ENCODE measurements around the gene ARFGAP1.

Gene ARFGAP1

GRCh38 chr20:63272105-63273058, at the start of gene ARFGAP1:
Gene ARFGAP1, plus strand, starts transcription at chr20:63272813. Its CDS starts 2,768 bp downstream, at chr20:63275581.
- DNase-seq, result peak; percentile 85

GRCh38 chr20:63223121-63223825, 49.3 kb upstream of the ARFGAP1 start:
- peak; percentile 10 for DNase-seq

GRCh38 chr20:63223826-63224207, 48.8 kb upstream of the ARFGAP1 start:
- DNase-seq, result no peak

GRCh38 chr20:63224412-63225081, 48.1 kb upstream of the ARFGAP1 start:
- DNase-seq, result peak; percentile 66

- no peak for DNase-seq
Measured at GRCh38 chr20:63225082-63225454, 47.5 kb upstream of the ARFGAP1 start.

GRCh38 chr20:63226042-63226943, 46.3 kb upstream of the ARFGAP1 start:
- no peak for DNase-seq

GRCh38 chr20:63227260-63227659, 45.4 kb upstream of the ARFGAP1 start:
- DNase-seq, result no peak

GRCh38 chr20:63228806-63229205, 43.8 kb upstream of the ARFGAP1 start:
- DNase-seq, result no peak

- no peak for DNase-seq
Measured at GRCh38 chr20:63230800-63231268, 41.8 kb upstream of the ARFGAP1 start.

GRCh38 chr20:63232235-63233060, 40.2 kb upstream of the ARFGAP1 start:
- peak; percentile 95 for DNase-seq

- no peak for DNase-seq
Measured at GRCh38 chr20:63233061-63233344, 39.6 kb upstream of the ARFGAP1 start.

GRCh38 chr20:63233924-63234323, 38.7 kb upstream of the ARFGAP1 start:
- DNase-seq, result no peak

GRCh38 chr20:63234693-63235398, 37.8 kb upstream of the ARFGAP1 start:
- peak; percentile 36 for DNase-seq

- no peak for DNase-seq
Measured at GRCh38 chr20:63235399-63235983, 37.1 kb upstream of the ARFGAP1 start, which contains the start of gene BIRC7. Gene BIRC7, plus strand, starts transcription at chr20:63235905. Its CDS starts 192 bp downstream, at chr20:63236097.

- DNase-seq, result no peak
Measured at GRCh38 chr20:63236116-63236837, 36.3 kb upstream of the ARFGAP1 start.

GRCh38 chr20:63238031-63238430, 34.6 kb upstream of the ARFGAP1 start:
- no peak for DNase-seq

- DNase-seq, result no peak
Measured at GRCh38 chr20:63238514-63239125, 34.0 kb upstream of the ARFGAP1 start.

GRCh38 chr20:63239431-63239830, 33.2 kb upstream of the ARFGAP1 start:
- no peak for DNase-seq

GRCh38 chr20:63240004-63240403, 32.6 kb upstream of the ARFGAP1 start:
- no peak for DNase-seq

Measured in NCI-H226 (cell line).